ENCODE measurements around the gene L3HYPDH.

L3HYPDH gene

DNA sequence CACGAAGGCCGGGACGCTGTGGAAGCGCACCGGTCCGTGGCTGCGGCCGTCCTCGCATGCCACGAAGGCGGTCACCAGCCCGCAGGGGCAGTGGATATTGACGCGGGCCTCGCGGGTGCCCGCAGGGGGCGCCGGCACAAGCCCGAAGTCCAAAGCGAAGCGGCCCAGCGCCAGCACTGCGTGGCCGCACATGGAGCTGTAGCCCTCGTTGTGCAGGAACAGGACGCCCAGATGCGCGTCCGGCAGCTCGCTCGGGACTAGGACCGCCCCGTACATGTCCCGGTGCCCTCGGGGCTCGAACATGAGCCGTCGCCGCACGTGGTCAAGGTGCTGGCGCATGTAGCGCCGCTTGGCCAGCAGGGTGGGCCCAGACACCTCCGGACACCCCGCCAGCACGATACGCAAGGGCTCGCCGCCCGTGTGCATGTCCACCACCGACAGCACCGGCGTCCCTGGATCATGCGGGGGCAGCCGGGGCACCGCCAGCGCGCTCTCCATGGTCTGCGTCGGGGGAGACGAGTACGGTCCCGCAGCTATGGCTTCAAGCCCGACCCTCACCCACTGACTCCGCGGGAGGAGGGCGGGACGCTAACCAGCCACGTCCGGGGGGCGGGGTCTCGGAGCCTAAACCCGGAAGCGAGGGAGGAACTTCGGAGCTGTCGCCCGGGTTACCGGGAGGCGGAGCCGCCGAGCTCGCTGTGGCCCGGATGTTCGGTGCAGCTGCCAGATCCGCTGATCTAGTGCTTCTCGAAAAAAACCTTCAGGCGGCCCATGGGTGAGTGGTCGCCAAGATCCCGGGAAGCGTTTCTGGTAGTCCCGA lies at the start of gene L3HYPDH, which contains the start of gene JKAMP:
Gene L3HYPDH, minus strand, starts transcription at position 590 of the 820 bp plus-strand sequence. Its CDS starts 92 bp downstream, at position 498.
Gene JKAMP, plus strand, starts transcription at position 699 of the 820 bp plus-strand sequence. Its CDS starts 73 bp downstream, at position 772.
- peak; percentile 95 for DNase-seq (ENCODE audit: low spot score)

DNA sequence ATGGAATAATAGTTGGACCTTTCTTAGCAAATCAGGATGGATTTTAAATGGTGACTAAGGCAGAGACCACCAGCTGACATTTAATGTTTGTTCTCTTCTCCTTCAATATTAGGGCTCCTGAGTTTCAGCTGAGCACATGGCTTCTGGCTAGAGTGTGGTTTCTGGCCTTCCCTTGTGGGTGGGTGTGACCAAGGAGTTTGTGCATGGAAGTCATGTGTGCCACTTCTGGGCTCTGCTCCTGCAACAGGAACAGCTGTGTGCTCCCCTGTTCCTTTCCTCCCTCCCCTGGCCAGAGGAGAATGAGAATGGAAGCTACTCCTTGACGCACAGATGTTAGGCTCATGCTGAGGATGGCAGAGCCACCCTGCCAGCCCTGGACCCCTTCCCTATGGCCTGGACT lies 48.2 kb upstream of the L3HYPDH start:
- no peak for DNase-seq (ENCODE audit: low spot score)

DNA sequence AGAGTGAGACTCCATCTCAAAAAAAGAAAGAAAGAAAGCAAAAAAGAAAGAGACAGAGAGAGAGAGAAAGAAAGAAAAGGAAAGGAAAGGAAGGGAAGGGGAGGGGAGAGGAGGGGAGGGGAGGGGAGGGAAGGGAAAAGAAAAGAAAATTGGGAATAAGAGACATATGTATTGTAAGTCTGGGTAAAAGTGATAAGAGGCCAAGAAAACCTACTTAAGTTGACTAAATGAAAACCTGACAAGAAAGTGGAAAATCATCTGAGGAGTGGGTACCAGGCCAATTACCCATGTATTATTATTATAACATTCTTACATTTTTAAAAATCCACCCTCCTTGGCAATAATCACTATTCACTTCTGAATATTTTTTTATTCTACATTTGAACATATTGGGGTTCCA lies 46.1 kb upstream of the L3HYPDH start:
- DNase-seq (ENCODE audit: low spot score) = no peak

DNA sequence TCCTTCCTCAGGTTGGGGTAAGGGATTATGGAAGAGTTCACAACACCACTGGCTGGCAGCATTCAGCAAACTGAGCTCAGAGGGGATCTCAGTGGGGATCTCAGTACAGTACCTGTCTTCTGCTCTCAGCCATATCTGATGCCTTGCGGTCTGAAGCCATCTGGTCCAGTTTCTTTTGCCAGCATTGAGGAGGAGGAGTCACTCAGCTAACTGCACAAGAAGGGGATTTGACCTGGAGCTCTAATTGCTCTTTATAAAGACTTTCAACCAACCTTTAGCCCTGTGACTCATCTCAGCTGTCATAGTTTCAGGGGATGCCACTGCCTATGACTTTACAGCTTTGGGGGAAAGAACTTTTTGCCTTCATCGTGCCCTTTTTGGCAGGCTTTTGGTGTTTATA lies 45.0 kb upstream of the L3HYPDH start:
- peak; percentile 90 for DNase-seq (ENCODE audit: low spot score)

DNA sequence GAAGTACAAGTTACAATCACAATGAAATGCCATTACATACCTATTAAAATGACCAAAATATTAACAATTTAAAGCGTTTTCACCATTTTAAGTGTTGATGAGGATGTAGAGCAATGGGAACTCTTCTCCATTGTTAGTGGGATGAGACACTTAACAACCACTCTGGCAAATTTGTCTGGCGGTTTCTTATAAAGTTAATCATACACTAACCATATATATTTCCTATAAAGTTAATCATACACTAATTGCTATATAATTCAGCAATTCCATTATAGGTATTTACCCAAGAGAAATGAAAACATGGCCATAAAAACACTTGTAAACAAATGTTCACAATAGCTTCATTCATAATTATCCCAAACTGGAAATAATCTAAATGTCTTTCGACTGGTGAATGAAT lies 36.0 kb upstream of the L3HYPDH start:
- DNase-seq (ENCODE audit: low spot score) = no peak

DNA sequence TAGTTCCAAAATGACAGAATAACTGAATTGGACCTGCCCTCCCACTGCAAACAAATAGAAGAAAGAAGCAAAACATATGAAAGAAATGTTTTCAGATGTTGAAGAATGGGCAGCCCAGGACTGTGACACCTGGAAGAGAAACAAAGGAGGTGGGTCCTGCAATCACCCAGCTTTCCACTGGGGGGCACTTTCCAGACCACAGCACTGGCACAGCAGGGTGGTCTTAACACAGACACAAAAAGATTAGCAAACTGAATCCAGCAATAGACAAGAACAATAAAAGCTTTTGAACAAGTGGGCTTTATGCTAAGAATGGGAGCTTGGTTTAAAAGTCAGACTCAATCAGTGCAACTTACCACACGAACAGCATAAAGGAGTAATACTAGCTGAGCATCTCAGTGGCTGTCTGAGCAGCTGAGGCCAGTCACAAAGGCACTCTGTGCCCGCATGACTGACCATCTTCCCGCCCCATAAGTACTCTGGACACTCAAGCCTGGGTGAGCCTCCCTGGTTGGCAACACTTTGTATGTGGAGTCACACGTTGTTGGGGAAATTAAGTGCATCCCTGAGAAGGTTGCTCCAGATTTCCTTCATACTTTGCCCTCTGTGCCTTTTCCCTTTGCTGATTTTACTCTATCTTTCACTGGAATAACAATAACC lies 27.8 kb upstream of the L3HYPDH start:
- peak; percentile 62 for DNase-seq (ENCODE audit: low spot score)

DNA sequence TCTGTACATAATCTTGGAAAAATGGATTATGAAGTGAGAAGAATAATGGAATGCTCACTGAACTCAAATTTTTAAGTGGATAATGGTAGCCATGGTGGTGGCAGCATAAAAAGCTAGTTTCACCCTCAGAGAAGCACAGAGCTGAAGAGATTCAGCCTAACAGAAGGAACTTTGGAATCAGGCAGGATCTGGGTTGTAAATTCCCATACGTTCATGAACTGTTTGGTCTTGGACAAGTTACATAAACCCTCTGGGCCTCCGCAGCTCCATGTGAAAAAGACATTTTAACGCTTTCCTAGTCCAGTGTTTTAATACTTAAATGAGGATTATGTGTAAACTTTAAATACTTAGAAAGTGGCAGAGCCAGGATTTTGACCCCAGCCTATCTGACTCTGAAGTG lies 26.8 kb upstream of the L3HYPDH start:
- DNase-seq (ENCODE audit: low spot score) = no peak

DNA sequence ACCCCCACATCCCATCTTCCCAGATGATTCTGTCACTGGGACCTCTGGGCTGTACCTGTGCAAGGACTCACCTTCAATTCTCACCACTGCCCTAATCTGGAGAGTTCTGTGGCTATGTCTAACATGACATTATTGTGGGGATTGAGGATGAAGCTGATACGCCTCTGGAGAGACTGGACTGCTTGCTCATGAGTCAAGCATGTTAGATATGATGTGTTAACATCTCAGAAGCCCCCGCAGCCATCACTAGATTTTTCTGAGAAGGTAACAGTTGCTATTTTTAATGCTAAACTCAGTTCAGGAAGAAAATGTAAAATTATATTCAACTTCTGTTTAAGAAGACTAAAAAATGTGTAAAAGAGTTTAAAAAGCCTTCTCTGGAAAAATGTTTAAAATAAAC lies 25.8 kb upstream of the L3HYPDH start:
- DNase-seq (ENCODE audit: low spot score) = no peak

DNA sequence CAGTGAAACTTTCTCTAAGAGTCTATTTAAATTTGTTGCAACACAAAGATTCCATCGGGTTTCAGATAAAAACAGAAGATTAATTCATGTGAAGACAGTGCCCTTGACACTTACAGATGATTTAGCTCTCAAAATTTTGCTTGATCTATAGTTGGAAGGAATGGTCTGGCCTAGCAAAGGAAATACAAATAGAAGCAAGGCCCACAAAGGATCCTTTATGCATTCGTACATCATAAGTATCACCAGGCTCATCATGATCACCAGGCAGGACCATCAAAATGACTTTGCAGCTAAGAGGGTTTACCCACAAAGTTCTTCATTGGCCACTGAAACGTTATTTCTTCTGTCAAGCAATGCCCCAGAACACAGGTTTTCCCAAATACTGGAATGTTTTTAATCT lies 24.9 kb upstream of the L3HYPDH start:
- DNase-seq (ENCODE audit: low spot score) = no peak

DNA sequence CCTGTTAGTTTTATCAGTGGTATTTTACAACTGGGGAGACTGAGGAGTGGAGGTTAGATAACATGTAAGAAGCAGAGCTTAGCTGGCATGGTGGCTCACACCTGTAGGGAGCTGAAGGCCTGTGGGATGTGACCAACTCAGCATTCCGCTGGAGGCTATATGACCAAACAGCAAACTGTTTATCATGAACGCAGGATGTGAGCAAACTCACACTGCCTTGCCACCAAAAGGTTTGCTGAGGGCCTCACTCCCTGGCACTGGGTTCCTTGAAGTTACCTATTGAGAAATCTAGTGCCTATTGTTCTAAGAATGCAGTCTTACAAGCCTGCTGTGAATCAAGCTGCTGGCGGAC lies 23.5 kb upstream of the L3HYPDH start:
- no peak for DNase-seq (ENCODE audit: low spot score)

DNA sequence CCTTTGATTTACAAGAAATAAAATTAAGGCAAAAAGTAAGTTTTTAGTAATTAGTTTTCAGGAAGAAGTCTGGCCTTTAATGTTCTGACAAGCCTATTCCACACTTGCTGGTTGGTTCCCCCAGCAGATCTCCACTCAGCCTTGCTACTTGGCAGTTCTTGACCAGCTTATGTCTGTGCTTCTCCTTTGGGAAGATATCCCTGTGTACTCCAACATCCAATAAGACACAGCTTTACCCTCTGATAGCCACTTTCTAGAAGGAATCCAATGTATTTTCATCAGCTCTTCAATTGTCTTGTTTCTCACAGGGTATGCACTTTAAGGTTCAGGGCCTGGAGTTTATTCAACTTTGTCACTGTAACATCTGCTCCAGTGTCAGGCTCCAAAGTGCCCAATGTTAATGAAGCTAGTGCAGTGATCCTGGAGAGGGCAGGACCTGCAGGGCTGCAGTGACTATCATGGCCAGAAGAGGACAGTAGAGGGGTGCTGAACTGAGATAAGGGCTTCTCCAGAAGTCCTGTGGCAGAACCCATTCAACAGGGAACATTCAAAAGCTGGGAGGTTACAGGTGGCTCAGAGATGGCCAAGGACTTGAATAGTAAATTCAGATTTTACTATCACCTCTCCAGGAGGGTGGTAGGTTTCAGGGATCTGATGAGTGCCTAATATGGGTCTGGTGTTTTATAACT lies 23.0 kb upstream of the L3HYPDH start:
- peak; percentile 80 for DNase-seq (ENCODE audit: low spot score)

DNA sequence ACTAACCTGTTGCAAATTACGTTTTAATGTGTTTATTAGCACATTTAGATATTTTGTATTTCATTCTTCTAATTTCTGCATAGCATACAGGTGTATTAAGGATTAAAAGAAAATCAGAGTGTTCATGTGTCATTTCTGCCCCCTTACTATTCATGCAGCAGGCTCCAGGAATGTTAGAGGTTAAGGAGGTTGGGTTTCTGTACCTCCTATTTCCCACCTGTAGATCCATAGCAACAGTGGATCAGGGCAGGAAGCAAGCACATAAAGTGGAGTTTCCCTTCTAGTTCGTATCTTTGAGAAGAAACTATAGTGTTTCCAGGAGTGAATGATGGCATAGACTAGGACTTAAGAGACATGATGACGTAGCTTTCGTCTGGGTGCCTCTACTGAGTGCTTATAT lies 19.0 kb upstream of the L3HYPDH start:
- no peak for DNase-seq (ENCODE audit: low spot score)

DNA sequence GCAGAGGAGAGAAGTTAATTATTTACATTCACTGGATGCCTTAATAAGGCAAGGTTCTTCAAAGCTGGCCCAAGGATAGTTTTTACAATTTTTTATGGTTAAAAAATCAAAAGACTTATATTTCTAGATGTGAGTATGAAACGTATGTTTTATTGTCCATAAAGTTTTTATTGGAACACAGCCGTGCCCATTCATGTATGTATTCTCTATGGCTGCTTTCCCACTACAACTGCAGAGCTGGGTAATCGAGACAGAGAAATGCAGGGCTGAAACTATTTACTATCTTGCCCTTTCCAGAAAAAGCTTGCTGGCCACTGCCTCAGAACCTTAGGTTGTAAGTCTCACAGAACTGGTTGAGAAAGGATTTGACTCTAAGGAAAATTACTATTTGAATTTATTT lies 16.5 kb upstream of the L3HYPDH start:
- no peak for DNase-seq (ENCODE audit: low spot score)

DNA sequence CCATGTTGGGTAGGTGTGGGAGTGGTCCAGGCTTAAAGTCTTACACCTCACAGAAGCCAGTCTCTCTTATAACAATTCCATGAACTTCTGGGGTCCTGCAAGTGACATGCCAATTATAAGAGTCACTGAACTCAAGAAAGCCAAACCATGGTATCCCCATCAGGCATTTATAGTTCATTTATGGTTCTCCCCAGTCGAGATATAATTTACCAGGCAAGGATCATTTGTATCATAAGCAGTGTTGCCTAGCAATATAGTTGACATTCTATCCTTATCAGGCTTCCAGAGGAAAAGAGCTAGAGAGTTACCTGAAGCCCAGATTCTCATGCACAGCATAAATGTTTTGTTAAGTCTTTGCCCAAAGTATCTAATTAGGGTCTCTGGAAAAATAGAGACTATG lies 8.2 kb upstream of the L3HYPDH start:
- DNase-seq (ENCODE audit: low spot score) = no peak

DNA sequence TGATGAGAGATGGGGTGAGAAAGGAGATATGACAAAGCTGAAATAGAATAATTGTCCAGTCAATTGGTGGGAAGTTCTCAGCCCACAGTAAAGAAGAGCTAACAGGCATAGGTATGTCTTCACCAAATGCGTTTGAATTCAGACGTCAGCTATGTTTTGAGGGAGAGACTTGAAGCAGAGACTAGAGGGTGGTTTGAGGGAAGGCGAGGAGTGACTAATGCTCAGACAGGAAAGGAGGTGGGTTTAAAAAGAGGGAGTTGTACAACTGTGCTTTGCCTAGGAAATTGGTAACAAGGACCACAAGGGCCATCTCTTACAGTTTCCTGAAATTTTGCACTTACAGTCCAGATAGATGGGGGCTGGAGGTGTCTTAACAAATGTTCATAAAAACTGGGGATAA lies 6.5 kb upstream of the L3HYPDH start:
- DNase-seq (ENCODE audit: low spot score) = no peak

DNA sequence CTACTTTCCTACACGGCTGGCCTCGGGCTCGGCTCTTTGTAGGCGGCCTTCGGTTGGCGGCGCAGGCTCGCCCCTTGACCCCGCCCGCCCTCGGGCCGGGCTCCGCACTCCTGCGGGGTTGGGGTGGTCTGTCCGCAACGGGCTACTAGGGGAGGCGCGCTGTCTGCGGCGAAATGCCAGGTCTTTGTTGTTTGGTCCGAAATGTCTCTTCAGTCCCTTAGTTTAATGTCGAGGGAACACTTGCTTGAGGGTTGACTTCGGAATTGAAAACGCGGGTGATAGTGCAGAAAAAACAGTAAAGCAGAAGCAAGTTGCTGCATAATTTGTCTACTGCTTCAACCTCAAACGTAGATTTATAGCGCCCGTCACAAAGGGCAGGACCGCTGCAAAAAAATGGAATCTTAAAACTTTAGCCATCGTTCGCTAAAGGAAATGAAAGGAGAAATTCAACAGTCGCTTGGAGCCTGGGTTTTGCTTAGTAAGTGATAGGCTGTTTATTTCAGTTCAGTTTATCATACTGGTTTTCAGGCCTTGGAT lies 499 bp upstream of the L3HYPDH start:
- DNase-seq (ENCODE audit: low spot score) = no peak

DNA sequence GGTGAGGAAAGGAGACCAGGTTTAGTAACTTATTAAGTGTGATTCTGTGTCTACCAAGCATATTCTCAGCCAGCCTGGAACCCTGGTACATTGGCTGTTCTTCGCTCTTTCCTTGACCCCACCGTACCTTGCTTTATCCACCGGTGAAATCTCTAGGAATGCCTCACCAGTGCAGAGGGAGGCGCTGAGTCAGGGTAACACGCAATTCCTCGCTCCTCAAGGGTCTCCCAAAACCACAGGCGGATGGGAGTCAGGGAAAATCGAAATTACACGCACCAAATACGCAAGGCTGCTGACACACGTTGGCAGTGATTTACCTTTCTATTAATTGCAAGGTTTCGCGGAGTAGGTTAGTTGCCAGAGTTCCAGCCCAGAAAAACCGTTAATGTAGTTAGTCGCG lies 845 bp downstream of the L3HYPDH start:
- peak; percentile 44 for DNase-seq (ENCODE audit: low spot score)

DNA sequence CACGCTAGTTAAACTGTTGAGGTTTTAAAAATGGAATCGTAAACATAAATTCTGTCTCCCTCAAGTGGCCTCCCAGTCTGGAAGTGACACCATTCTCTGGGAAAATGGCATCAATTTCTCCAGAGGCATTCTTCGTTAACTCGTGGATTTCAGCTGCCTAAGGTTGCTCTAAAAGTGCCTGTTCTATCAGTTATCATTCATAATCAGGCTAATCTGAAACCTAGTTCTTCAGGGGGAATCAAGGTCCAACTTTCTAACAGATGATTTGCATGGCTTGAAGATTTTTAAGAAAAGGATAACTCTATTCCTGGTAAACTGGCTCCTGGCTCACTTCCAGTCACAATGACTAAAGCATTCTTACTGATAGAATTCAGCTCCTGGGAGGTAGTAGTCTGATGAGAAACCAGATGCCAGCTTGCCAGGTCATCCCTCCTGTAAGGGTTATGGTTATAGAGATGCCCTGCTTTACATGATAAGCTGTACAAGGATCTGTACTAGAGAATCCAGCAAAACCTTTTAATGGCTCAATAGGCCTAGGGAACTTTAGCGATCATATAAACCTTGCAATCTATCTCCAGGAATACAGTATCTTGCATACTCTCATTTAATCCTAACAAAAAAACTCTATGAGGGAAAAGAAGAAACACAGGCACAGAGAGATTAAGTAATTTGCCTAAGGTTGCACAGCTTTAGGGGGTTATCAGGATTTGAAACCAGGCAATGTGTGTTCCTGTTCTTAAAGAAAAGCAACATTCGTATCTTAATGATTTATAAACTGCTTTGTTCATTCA lies 1.5 kb downstream of the L3HYPDH start:
- DNase-seq (ENCODE audit: low spot score) = peak; percentile 49

DNA sequence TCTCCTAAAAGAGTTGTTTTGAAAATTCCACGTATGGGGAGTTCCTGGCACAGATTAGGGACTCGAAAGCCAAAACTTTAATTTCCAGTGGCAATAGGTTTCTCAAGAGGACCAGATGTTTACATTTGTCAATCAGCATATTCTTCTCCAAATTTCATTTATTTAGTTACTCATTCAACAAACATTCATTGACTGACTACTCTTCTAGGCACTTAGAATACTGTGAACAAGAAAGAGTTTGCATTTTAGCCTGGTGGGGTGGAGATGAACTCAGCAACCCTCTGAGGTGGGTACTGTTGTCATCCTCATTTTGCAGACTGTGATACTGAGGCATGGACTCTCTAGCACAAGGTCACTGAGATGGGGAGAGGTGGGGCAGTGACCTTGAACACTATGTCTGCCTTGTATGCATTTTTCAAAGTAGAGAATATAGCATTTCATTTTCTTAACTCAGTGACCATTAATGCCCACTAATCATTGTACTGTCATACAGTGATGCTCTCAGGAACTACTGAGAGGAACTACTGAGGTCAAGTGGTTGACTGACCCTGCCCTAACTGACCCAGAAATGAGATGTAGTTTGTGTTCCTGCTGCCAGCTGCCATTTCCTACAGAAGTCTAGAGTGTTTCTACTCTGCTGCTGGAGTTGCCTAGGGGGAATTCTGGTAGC lies 2.2 kb downstream of the L3HYPDH start:
- no peak for DNase-seq (ENCODE audit: low spot score)

DNA sequence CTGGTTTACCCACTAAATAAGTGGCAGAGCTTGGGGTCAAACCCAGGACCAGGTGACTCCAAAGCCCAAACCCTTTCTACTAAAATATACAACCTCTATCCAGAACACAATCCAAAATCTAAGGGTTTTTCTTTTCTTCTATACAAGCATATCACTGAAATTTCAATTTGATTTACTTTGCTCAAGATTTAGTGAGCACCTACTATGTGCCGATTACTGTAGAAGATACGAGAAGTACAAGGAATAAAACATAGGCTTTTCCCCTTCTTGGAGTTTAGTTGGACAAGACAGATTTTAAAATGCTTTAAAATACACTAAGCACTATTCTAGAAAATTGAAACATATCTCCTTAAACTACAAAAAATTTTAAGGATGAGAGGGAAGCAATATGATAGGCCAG lies 2.8 kb downstream of the L3HYPDH start:
- DNase-seq (ENCODE audit: low spot score) = no peak

DNA sequence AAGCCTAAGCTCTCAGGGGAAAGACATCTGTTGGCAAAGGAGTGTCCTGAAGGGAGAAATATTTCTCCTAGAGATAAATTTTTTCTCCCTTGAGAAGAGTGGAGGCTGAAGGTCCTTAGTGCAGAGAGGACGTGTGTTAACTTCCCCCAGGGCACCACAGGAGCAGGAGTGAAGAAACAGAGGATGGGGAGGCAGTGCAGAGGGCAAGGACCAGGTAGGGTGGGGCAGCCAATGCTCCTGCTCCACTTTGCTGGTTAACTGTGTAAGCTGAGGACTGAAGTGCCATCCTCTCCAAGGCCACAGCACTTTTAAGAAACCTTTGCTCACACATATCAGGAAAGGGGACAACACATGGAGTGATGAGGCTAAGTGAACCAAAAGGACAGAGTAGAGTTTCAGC lies 4.0 kb downstream of the L3HYPDH start:
- DNase-seq (ENCODE audit: low spot score) = no peak

Measured in cerebellar cortex (tissue), 1 donor.